GM12891 (cell line): ENCODE results near the gene KLK13.

Experiments
- PAX5 ChIP-seq: IDR thresholded peaks from 2 replicates; pipeline ENCODE4 v1.6.1; 2011; ENCODE audit warnings: low read length, moderate library complexity, mild to moderate bottlenecking; ENCODE audit not compliant: insufficient read depth, severe bottlenecking
- POLR2A ChIP-seq: IDR thresholded peaks from 2 replicates; pipeline ENCODE4 v1.6.1; 2011; ENCODE audit warnings: low read depth, low read length, control low read depth
- POLR2AphosphoS5 ChIP-seq: IDR thresholded peaks from 2 replicates; pipeline ENCODE4 v1.6.1; 2011; ENCODE audit warnings: low read depth, low read length, control low read depth
- POU2F2 ChIP-seq: IDR thresholded peaks from 2 replicates; pipeline ENCODE4 v1.6.1; 2011; ENCODE audit warnings: low read depth, mild to moderate bottlenecking, control low read depth, low read length, moderate library complexity
- SPI1 ChIP-seq: IDR thresholded peaks from 2 replicates; pipeline ENCODE4 v1.6.1; 2011; ENCODE audit warnings: low read depth, low read length, control low read depth
- TAF1 ChIP-seq: IDR thresholded peaks from 2 replicates; pipeline ENCODE4 v1.6.1; 2011; ENCODE audit warnings: low read depth, low read length, control low read depth

DNA sequence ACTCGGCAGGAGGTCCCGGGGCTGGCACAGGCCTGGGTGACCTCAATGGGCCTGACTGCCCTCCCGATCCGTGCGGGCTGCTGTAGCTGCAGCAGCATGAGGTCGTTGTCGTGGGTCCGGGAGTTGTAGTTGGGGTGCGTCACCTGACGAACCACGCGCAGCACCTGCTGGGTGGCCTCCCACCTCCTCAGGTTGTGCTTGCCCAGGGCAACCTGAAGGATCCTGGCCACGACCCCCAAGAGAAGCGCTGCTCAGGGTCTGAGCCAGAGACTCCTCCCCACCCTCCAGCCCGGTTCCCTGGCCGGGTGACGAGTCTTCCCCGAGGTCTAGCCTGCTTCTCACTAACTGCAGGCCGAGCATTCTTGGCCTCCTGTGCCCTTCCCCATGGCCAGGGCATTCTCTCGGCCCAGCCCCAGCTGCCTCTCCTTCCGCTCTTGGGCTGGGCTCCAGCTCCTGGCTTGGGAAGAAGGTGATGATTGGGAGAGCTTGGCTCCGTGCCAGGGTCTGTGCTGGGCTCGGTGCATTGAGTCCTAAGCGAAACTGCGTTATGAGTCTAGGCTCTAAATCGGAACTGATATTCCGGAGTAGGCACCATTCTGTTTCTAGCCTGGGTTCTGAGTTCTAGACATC is 14.7 kb upstream of the KLK13 start:
- no peak for TF ChIP-seq POLR2A
- no peak for TF ChIP-seq POLR2AphosphoS5
- TF ChIP-seq TAF1: no peak
- no peak for TF ChIP-seq PAX5
- TF ChIP-seq SPI1: no peak
- no peak for TF ChIP-seq POU2F2
